HG02852 (cell line): ENCODE results near the gene EFNA3.
"Not testable (repeated sequence)": the region's sequence is repeated elsewhere in the genome, so short reads cannot be mapped to it uniquely, and the experiment has no call there.

Experiments used
- ATAC-seq: cut with Tn5 transposase; IDR thresholded peaks from one replicate; pipeline ENCODE4 v1.9.1; 2021; ENCODE audit warnings: mild to moderate bottlenecking, moderate library complexity; ENCODE audit not compliant: unreplicated experiment

The EFNA3 gene

DNA sequence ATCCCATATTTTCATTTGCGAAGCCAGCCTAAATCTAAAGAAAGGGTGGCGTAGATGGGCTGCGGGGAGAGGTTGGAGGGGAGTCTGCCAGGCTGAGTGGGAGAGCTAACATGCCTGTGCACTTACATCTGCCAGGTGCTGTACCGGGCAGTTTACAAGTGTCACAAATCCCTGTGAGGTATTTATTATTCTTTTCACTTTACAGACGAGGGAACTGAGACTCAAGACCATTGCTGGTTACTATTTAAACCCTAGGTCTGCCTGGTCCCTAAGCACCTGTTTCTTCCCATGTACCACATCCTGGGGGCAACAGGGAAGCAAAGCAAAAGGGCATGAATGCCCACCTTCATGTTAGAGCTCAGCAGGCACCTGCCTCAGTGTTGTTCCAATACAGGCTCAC, 29.7 kb downstream of the EFNA3 start:
- ATAC-seq: no peak

DNA sequence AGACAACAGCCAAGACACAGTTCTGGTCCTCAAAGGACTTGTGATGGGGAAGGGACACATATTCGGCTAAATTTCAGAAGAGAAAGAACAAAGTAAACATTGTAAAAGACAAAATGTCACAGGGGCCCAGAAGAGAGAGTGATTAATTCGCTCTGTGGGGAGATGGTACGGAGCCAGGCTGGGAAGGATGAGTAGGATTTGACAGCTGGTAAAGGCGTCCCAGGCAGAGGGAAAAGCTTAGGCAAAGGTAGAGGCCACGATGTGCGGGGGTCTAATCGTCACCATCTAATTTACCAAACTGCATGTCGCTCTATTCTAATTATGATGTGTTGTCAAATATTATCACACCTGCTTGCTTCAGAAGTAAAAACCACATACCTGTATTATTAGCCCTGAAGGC, 31.7 kb downstream of the EFNA3 start:
- ATAC-seq: no peak

DNA sequence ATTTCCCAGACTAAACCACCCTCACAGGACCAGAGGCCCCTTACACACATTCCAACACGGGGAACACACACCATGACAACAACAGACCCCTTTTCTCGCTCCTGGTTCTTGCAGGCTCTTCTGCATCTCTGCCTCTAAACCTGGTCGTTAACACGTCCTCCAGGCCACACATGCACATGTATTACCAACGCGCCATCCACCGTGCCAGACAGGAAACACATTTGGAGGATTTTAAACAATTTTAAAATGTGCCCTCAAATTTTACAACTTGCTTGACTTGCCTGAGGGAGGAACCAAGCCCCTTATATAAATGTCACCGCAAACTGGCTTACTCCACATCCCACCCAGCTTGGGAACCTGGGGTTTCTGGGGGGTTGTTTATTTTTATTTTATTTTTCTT, 32.2 kb downstream of the EFNA3 start:
- no peak for ATAC-seq

DNA sequence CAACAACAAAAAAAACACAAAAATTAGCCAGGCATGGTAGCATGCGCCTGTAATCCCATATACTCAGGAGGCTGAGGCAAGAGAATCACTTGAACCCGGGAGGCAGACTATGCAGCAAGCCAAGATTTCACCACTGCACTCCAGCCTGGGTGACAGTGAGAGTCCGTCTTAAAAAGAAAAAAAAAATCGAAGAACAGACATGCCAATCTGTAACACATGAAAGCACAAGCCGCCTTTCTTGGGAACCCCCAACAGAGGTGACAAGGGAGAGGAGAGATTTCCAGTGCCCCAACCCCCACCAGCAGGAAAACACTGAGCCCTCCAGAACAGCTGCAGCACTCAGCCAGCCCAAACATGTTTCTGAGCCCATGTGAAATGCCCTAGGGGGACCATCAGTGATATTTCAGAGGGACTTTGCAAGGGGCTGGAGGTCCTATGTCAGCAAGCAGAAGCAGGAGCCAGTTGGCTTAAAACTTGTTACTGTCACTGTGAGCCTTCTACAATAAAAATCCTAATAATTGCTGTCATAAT, 34.9 kb downstream of the EFNA3 start:
- ATAC-seq: no peak

DNA sequence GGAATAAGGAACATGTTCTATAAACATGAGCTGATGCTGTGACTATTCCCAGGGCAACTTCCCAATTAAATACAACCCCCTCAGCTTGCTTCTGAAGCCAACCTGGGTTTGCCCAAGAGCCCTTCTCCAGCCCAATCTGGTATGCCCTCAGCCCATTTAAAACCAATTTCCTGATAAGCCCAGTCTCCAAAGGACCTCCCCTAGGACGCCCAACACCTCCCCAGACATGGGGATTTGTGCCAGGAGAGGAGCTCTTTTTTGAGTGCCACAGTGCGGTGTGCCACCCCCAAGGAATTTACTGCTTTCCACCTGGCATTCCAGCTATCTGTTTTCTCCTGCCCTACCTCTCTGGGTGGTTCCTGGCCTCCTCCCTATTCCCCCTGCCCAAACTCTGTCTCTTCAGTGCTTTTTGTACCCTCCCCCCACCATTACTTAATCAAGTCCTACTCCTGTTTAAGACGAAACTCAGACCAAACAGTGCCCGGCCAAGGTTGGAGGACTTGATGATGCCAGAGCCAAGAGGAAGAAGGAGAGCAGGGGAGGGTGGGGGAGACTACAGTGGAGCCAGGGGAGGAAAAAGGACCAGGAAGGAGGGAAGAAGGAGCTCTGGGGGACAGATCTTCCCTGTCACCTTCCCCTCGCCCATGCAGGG, 37.6 kb downstream of the EFNA3 start:
- ATAC-seq: no peak

DNA sequence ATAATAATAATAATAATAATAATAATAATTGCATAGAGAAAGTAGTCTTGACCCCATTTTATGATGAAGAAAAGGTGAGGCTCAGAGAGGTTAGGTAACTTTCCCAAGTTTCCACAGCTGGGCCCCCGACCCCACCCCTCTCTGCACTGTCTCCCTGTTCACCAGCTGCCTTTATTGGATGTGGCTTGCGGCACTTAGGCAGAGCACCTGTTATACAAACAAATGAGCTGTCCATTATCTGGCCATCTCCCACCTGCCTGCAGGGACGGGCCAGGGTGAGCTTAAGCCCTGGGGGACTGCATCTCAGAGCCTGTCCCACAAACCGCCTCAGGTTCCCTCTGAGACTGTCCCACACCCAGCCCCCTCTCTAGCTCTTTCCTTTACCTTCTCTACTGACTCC, 39.0 kb downstream of the EFNA3 start:
- no peak for ATAC-seq

DNA sequence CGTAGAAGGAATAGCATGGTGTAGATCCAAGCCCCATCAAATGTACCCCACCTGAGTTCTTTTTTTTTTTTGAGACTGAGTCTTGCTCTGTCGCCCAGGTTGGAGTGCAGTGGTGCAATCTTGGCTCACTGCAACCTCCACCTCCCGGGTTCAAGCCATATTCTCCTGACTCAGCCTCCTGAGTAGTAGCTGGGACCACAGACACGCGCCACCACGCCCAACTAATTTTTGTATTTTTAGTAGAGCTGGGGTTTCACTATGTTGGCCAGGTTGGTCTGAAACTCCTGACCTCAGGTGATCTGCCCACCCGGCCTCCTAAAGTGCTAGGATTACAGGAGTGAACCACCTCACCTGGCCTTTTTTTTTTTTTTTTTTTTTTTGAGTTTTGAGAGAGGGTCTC, 39.5 kb downstream of the EFNA3 start:
- ATAC-seq: not testable (repeated sequence)

DNA sequence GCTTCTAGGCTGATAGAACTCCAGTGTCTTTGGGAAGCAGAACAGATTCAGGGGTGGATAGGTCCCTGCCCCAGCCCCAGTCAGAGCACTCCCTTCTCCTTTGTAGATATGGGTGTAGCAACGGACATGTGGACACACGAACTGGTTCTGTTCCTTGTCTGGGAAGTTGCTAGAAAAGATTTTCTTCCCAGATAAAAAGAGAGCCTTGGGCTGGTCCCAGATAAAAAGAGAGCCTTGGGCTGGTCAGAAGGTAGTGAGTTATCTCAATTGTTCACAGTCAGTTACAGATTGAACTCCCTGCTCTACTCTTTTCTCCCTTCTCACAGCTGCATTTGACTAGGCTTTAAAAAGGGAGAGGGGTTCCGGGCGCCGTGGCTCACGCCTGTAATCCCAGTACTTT, 41.6 kb downstream of the EFNA3 start:
- ATAC-seq: no peak

DNA sequence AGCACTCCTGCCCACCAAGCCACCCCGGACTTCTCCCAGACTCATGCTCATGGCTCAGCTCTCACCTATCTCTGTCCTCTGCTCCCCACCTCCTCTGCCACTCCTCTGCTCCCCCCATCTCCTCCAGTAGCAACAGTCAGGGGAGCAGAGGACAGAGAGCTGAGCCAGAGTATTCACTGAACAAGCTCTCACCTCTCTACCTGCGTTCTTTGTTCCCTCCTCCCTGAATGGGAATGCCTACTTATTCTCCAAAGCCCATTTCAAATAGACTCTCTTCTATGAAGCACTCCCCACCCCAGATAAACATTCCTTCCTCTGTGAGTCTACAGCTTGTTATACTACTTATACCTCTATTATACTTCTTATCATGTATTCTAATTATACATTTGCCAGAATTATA, 42.6 kb downstream of the EFNA3 start:
- no peak for ATAC-seq

DNA sequence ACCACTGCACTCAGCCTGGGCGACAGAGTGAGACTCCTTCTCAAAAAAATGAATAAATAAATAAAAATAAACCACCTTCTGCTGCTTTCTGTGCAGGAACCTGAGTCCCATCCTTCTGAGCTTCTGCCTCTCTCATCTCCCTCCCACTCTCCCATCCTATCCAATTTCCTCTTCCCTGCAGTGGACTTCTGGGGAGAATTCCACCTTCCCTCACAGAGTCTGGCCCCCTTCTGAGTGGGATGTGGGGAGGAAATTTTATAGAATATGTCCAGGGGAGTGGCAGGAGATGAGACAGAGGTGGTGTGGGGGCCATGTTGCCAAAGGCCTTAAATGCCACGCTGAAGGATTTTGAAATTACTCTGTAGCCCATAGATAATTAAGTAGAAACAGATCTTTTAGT, 43.7 kb downstream of the EFNA3 start:
- ATAC-seq: no peak

DNA sequence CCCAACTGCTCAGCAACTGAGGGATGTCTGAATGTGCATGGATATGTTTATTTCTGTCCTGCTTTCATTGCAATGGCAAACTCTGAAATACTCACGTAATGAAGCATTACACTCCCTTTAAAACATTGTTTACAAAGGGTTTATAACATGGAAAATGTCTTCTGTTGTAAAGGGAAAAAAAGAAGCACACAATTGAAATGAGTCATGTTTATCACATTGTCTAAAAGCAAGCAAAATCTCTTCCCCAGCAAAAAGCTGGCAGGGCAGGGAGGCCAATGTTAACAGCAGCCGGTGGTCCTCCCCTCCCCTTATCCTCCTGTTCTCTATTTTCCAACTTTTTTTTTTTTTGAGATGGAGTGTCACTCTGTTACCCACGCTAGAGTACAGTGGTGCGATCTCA, 45.2 kb downstream of the EFNA3 start:
- ATAC-seq: no peak

DNA sequence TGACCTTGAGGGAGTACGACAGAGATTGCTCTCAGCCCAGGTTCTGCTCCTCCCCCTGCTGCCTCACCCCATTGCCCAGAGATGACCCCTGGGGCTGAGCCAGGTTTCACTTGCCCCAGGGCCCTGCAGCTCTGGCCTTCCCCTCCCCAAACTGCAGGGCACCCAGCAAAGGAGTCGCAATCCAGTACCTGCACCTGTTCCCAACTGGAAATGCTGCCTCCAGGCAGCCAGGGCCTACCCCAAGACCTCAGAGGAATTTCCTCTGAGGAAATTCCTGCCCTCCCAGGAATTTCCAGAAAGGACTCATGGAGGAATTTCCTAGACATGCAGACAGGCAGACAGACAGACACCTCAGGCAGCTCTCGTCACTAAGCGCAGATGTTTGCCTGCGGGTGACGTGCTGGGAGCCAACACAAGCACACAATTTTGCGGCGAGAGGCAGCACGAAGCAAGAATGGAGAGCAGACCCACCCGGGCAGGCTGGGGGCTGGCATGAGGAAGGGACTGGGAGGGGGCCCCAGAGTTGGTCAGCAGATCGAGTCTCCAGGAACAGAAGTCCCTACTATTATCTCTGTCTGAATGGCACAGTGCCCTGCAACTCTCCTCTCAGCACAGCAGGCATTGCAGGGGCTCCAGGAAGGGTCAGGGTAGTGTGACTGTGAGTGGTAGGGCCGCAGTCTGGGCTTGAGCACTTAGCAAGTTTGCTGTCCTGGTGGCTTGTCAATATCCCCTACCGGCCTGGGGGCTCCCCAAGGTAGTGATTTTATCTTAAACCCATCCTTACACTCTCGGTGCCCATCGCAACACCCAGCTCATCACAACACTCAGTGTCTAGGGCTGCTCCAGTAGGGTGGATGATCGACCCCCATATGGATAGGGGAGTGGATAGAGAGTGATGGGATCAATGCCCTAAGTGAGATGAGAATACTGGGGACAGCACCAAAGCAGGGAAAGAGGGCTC, 46.1 kb downstream of the EFNA3 start:
- ATAC-seq: no peak

DNA sequence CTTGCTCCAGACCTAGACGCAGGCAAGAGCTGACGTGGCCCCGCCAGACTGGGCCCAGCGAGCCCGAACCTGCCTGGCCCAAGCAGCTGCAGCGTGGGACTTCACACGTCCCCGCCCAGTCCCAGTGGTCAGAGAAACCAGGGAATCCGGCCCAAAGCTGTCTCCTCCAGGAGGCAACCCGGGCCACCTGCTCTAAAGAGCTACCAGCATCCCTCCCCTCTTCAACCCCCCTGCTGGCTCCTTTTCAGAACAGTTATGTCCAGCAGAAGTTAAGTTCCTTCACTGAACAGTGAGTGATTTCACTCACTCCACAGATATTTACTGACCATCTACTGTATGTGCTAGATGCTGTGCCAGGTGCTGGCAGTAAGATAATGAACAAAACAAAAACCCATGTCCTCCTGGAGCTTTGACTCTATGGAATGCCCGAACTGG, 46.9 kb downstream of the EFNA3 start:
- no peak for ATAC-seq

DNA sequence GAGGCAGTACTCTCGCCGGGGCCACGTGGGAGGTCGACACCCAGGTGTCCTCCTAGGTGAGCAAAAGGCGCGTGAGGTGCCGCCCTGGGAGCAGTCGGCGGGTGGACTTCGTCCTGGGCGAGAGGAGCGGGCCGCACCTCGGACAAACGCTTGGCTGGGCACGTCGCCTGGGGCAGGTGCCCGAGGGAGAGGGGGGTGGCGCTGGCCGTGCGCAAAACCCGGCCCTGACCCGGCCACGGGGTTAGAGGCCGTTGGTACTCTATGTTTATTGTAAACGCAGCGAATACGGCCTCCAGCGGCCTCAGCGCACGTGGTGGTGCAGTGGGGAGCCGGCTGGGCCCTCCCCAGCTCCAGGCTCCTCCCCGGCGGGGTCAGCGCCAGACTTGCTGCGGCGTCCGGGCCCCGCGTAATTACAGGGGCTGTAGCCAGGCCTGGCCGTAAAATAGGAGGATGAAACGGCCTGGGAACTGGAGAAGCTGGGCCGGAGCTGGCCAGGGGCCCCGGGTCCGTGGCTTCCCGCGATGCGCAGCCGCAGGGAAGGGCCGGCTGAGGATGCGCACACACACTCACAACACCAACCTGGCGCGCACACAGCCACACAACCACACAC, 47.4 kb downstream of the EFNA3 start:
- ATAC-seq: no peak

DNA sequence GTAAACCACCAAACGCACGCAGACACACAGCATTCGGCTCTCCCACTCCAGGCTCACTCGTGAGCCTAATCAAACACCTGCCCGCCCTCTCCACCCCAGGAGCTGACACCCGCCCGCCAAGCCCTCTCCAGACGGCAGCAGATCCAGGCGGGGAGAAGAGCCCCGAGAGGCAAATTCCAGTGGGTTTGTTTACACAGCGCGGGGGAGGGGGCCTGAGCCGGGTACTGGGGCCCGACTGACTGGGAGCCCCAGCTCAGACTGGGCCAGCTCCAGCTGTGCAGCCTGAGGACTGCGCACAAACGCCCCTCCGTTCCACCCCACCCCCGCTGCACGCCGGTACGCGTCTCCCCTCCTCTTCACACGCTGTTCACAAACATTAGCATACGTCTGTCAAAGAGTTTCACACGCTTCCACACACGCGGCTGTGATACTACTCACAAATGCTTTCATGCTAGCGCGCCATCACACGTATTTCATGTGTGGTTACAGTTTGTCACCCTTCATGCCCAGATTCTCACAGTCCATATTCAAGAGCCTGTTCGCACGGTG, 48.0 kb downstream of the EFNA3 start:
- ATAC-seq: no peak

DNA sequence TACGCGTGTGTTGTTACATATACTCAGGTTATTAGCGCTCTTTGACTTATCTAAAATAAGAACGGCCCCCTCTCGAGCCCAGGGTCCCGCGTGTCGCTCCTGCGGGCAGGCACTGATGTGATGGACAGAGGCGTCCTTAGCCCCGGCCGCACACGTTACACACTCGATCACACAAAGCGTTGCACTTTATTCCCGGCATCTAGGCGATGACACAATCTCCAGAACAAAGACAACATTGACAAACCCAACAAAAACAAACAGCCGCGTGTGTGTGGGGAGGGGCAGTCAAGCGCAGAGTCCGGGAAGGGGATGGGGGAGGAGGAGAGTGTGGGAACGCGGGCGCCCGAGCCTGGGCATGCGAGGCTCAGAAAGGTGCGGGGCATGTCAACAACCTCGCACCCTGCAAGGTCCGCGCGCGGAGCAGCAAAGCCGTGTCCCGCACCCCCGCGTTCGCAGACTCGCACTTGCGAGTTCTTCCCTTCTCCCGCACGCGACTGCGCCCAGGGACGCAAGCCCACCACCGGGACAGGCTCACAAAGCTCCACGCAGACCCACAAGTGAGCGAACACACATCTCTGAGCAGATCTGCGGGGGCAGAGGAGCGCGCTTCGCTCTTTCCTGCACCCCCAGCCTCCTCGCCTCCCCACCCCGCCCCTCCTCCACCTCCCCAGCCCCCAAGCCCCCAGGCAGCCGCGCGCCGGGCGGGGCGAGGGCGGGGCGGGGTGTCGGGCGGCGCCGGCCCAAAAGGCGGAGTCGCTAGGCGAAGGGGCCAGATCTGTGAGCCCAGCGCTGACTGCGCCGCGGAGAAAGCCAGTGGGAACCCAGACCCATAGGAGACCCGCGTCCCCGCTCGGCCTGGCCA, 48.7 kb downstream of the EFNA3 start, which contains the start of gene EFNA1:
Gene EFNA1, plus strand, starts transcription at position 772 of the 862 bp plus-strand sequence. CDS start 102 bp downstream, outside the sequence.
- ATAC-seq: no peak

DNA sequence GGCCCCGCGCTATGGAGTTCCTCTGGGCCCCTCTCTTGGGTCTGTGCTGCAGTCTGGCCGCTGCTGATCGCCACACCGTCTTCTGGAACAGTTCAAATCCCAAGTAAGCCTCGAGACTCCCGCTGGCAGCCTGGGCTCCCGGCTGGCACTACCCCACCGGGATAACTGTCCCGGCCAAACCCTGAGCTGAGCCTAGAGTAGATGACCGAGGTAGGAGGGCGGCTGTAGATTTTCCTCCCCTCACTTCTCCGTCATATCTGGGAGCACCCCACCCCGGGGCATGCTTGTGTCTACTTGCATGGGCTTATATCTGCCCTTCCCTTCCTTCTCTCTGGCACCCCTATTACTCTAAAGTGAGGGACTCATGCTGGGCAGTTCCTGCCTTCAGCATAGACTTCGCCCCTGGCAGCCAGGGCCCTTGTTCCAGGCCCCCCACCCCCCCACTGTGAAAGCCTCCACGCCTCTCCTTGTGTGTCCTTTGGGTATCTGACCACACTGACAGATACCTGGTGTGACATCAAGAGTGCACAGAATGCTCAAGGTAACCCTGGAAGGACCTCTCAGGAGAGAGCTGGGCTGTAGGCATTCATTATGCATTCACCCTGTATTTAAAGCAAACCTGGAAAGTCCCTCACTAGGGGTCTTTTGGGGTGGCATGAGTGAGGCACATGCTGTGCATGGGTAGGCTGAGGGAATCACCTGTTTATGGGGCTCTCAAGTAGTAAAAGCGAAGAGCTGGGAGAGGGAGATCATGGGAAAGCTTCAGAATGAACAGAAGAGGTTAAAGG, 49.5 kb downstream of the EFNA3 start:
- no peak for ATAC-seq

DNA sequence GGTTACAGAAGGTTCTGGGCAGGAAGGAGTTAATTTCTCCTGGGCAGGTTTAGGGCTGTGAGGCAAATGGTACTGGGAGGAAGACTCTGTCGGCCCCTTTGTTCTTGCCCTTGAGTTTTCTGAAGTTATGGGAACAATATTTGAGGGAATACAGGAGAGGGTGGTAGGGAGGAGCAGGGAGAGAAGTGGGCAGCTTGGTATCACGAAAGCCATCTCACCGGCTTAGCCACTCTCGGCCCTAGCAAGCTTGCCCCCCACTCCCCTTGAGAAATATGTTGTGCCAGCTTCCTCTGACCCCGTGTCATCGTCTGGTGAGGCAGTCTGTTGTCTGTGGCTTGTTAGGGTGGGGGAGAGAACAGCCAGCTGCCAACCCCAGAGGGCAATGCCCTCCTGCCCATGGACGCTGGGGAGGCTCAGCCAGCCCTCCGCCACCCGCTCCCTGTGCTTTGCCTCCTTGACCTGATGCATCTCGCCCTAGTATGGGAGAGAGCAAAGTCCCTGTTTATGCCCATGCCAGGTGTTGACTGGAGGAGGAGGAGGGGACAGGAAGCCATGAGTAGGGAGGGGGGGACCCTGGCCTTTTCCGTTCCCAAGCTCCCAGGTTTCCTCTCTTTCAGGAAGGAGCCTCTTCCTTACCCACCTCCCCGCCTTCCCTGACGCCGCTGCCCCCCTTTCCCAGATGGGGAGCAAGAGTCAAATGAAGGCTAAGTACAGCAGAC, 50.3 kb downstream of the EFNA3 start:
- ATAC-seq: no peak
